Measurements from ENCODE around the gene NMUR2. TPM values are rescaled to one million over a fixed set of nuclear protein-coding genes. Genes with fewer than 3 reads are reported as not detected.

The NMUR2 gene
- total RNA-seq, 2 donors from 2014 or later: not detected

GRCh38 chr5:152353001-152353400 lies 52.1 kb downstream of the NMUR2 start:
- no peaks in the 10 kb centered on the region for H3K9me3 Mint-ChIP-seq
- no peak overlapping the region for H3K27ac Mint-ChIP-seq
- ATAC-seq (replicated peaks): no peak
- H3K27me3 Mint-ChIP-seq: no peaks in the 10 kb centered on the region
- H3K36me3 Mint-ChIP-seq (ENCODE audit: low read depth): no peaks in the 10 kb centered on the region
- no peaks in the 10 kb centered on the region for H3K4me1 Mint-ChIP-seq
- no peak overlapping the region for H3K4me3 Mint-ChIP-seq

- Mint-ChIP-seq H3K9me3 (no peaks in the 10 kb centered on the region), H3K27me3 (peaks cover 10% of the 10 kb centered on the region), H3K36me3 (ENCODE audit: low read depth) (no peaks in the 10 kb centered on the region), H3K4me3 (no peak overlapping the region), H3K27ac (no peak overlapping the region), H3K4me1 (no peaks in the 10 kb centered on the region)
- ATAC-seq (replicated peaks): peak; percentile 34
Measured at GRCh38 chr5:152349683-152350526, 55.2 kb downstream of the NMUR2 start.
